GM18951 (cell line): ENCODE measurements around the gene SCG2.

Experiments used
- POLR2A ChIP-seq: IDR thresholded peaks from 4 replicates; pipeline ENCODE4 v1.6.1; 2011; ENCODE audit warnings: mild to moderate bottlenecking; ENCODE audit not compliant: insufficient read length, insufficient read depth; ENCODE audit errors: extremely low read depth
- in situ Hi-C: fragments of 300-500 bp; cut with MboI; formaldehyde crosslinking; loops from one replicate; pipeline ENCODE4 v1.12.0; 2022; ENCODE audit warnings: low sequenced_read_pairs, mixed read lengths, inconsistent platforms; ENCODE audit not compliant: unreplicated experiment

The SCG2 gene

GRCh38 chr2:223578846-223579245 lies 23.3 kb downstream of the SCG2 start:
- in situ Hi-C loops = no loop called here
- TF ChIP-seq POLR2A = no peak

- in situ Hi-C loops = no loop called here
- no peak for TF ChIP-seq POLR2A
These were observed 25.3 kb downstream of the SCG2 start for GRCh38 chr2:223576873-223577272.

- in situ Hi-C loops = no loop called here
- TF ChIP-seq POLR2A = no peak
These were observed 31.4 kb downstream of the SCG2 start for GRCh38 chr2:223570784-223571183.

GRCh38 chr2:223566396-223566795 lies 35.8 kb downstream of the SCG2 start:
- in situ Hi-C loops = no loop called here
- no peak for TF ChIP-seq POLR2A

GRCh38 chr2:223563462-223563861 lies 38.7 kb downstream of the SCG2 start:
- in situ Hi-C loops = no loop called here
- no peak for TF ChIP-seq POLR2A

GRCh38 chr2:223562078-223562477 lies 40.1 kb downstream of the SCG2 start:
- TF ChIP-seq POLR2A = no peak
- in situ Hi-C loops = no loop called here

- in situ Hi-C loops = no loop called here
- TF ChIP-seq POLR2A = no peak
These were observed 41.3 kb downstream of the SCG2 start for GRCh38 chr2:223560749-223561435.

GRCh38 chr2:223558970-223559369 lies 43.2 kb downstream of the SCG2 start:
- TF ChIP-seq POLR2A = no peak
- in situ Hi-C loops = no loop called here

GRCh38 chr2:223554923-223555322 lies 47.2 kb downstream of the SCG2 start:
- no peak for TF ChIP-seq POLR2A
- in situ Hi-C loops = no loop called here

- in situ Hi-C loops = no loop called here
- no peak for TF ChIP-seq POLR2A
These were observed 52.9 kb downstream of the SCG2 start for GRCh38 chr2:223549215-223549614.

GRCh38 chr2:223548194-223548593 lies 54.0 kb downstream of the SCG2 start:
- in situ Hi-C loops = no loop called here
- TF ChIP-seq POLR2A = no peak
